GM21786 (cell line): ENCODE measurements around the gene SOAT1.
"Not testable (repeated sequence)": the region's sequence is repeated elsewhere in the genome, so short reads cannot be mapped to it uniquely, and the experiment has no call there.

Source experiments
- ATAC-seq: cut with Tn5 transposase; IDR thresholded peaks from one replicate; pipeline ENCODE4 v1.9.1; 2021; ENCODE audit not compliant: unreplicated experiment

SOAT1 gene

DNA sequence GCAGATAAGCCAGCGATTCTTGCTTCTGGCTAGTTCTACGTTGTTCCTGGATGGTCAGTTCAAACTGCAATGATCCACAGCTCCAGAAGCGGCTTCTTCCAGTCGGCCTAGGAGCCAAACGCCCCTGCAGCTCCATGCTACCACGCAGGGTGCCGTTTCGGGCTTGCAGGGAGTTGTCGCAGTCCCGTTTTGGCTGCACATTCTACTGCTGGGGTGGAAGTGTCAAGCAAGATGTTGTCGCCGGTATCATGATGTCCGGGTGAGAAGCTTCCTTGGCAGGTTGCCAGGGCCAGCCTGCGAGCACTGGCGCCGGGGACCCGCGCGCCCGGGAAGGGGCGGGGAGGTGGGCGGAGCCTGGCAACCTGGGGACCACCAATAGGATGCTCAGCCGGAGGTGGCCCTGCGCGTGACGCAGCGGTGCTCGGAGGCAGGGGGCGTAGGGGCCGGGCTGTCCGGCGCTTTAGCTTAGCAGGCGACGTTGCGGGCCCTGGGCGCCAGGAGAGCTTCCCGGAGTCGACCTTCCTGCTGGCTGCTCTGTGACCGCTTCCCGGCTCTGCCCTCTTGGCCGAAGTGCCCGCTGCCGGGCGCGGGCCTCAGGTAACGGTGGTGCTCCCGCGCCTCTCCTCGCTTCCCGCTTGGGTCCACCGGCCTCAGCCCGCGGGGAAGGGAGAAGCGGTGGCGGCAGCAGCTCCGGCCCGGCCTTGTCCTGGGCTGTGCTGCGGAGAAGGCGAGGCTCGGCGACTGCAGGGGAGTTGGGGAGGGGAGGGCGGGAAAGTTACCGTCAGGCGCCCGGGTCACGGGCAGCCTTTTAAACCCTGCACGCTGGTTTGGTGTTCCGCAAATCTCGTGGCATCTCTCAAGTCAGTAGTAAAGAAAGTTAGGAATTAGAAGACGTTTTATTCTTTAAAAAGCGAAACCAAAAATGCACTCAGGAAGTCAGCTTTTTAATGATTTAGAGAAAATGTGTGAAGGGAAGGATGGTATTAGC lies at the start of gene SOAT1:
Gene SOAT1, plus strand, starts transcription at position 458 of the 988 bp plus-strand sequence. CDS start 8,888 bp downstream, outside the sequence.
- ATAC-seq = peak; percentile 91

DNA sequence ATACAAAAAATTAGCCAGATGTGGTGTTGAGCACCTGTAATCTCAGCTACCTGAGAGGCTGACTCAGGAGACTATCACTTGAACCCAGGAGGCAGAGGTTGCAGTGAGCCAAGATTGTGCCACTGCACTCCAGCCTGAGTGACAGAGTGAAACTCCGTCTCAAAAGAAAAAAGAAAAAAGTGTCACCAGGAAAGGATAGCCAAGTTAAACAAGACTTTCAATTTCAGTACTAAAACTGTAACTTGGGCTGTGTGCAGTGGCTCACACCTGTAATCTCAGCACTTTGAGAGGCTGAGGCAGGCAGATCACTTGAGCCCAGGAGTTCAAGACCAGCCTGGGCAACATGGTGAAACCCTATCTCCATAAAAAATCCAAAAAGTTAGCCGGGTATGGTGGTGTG lies 48.2 kb upstream of the SOAT1 start:
- ATAC-seq = not testable (repeated sequence)

DNA sequence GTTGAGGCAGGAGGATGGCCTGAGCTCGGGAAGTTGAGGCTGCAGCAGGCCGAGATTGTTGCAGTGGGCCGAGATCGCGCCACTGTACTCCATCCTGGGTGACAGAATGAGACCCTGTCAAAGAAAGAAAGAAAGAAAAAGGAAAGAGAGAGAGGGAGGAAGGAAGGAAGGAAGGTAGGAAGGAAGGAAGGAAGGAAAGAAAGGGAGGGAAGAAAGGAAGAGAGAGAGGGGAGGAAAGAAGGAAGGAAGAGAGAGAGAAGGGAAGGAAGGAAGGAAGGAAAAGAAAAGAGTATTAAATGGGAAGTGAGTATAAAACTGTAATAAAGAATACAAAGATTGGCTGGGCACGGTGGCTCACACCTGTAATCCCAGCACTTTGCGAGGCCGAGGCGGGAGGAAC lies 45.7 kb upstream of the SOAT1 start:
- no peak for ATAC-seq

DNA sequence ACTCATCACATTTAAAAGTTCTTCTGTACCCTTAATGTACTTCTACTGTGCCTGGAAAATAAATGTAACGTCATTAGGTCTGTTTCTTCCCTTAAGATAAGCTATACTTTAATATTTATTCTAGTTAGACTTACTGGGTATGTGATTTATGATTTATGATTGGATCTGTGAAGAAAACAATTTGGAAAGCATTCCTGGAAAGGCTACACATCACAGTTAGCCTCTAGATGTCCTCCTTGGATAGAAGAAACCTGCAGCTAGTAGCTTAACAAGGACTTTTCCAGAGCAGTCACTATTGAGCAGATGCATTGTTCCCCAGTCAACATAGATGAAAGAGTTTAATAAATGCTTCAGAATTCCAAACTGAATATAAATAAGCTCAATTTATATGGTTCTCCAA lies 41.9 kb upstream of the SOAT1 start:
- no peak for ATAC-seq

DNA sequence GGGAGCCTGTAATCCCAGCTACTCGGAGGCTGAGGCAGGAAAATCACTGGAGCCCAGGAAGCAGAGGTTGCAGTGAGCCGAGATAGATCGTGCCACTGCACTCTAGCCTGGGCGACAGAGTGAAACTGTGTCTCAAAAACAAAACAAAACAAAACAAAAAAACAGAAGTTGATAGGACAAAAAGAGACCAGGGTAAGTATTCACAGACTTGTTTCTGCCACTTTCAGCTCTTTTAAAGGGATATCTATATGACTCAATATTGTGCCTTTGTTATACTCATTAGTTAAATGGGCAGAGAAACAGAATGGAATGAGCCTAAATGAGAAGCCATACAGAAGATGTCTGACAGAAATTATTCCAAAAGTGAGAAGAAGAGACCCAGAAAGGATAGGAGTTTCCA lies 41.0 kb upstream of the SOAT1 start:
- ATAC-seq = no peak

DNA sequence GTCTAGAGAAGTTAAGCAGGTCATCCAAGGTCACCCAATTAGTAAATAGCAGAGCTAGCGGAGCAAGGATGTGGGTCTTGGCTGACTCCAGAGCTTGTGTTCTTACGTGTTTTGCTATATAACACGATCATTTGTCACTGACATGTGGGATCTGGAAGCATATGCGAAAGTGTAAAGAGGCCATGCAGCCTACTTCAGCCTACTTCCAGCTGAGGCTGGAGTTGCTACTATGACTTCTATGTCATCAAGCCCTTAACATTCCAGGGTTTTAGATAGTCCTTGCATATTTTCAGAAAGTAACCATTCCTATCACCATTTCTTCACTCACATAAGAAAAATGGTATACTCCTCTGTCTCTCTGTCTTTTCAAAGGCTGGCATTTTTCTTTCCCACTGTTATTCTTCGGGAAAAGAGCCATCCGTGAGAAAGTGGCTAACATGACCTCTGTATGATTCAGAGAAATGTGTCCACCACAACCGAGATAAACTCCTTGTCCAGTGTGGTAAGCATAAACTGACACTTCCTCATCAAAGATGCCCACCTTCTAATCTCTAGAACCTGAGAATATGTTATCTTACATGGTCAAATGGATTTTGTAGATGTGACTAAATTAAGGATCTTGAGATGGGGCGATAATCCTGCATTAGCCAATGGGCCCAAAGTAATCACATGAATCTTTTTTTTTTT lies 40.2 kb upstream of the SOAT1 start:
- ATAC-seq = no peak

DNA sequence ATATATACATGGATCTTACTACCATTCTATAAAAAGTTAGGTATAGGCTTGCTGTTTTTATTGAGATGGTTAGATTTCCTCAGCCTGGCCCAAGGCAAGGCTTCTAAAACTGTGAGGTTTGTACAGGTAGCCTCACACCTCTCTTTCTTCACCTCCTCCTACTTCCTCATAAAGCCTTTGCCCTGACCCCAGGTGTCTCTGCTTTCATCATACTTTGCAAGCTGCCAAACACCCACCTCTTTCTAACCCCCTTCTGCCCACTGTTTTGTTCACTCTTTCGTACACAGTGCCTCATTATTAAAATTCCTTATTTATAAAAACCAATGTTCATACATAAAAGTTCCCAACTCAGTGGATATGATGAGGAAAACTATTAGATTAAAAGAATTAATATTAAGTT lies 31.4 kb upstream of the SOAT1 start:
- no peak for ATAC-seq

DNA sequence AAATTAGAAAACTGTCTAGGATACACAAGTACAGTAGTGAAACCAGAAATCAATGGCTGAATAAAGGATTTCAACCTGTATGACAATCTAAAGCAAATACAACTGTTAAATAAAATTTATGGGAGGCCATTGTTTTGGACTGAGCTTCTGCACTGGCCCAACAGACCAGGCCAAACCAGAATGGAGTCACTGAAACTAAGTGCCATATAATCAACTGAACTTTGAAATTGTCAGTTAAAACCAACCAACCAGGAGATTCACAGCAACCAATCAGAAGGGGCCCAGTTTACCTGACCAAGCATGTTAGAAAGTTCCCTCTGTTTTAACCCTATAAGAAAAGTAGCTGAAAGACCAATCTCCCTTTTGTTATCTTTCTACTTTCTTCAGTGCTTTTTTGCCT lies 30.5 kb upstream of the SOAT1 start:
- ATAC-seq = no peak

DNA sequence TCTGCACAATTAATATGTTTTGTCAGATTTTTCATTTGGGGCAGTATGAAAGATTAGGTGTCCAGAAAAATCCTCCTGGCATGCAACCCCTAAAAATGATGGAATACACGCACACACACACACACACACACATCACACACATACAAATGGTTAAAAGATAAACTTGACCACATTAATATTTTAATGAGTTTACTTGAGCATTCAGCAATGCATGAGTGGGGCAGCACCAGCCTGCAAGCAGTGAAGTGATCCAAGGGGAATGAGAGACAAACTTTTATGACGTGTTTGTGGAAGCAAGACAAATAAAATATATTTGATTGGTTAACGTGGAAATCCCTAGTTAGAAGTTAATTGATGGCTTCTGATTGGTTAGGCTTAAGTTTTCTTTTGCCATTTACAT lies 29.1 kb upstream of the SOAT1 start:
- no peak for ATAC-seq

DNA sequence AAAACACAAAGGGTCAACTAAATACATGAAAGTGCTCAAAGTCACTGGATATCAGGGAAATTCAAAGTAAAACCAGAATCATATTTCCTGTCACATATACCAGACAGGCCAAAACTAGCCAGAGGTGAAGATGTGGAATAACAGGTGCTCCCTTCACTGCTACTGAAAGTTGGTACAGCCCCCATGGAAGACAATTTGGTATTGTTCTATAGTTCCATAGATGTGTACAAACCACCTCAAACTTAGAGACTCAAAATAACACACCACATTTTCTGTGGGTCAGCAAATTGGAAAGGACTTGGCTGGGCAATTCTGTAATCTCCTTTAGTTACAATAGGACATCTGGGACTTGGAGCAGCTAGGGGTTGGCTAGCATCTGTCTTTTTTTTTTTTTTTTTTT lies 24.5 kb upstream of the SOAT1 start:
- ATAC-seq = no peak

DNA sequence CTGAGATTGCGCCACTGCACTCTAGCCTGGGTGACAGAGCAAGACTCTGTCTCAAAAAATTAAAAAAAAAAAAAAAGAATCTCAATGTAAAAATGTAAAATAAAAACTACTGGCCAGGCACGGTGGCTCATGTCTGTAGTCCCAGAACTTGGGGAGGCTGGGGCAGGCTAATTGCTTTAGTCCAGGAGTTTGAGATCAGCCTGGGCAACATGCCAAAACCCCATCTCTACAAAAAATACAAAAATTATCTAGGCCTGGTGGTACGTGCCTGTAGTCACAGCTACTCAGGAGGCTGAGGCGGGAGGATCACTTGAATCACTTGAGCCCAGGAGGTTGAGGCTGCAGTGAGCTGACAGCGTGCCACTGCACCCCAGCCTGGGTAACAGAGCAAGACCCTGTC lies 19.2 kb upstream of the SOAT1 start:
- ATAC-seq = not testable (repeated sequence)

DNA sequence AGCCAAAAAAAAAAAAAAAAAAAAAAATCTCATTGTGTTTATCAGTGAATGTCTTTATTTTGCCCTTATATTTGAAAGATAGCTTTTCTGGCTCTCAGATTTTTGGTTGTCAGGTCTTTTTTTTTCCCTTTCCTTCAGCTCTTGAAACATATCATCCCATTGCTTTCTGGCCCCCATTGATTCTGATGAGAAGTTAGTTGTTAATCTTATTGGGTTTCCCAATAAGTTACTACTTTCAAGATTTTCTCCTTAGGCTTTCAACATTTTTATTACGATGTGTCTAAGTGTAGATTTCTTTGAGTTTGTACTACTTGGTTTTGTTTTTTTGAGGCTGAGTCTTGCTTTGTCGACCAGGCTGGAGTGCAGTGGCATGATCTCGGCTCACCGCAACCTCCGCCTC lies 14.7 kb upstream of the SOAT1 start:
- no peak for ATAC-seq

DNA sequence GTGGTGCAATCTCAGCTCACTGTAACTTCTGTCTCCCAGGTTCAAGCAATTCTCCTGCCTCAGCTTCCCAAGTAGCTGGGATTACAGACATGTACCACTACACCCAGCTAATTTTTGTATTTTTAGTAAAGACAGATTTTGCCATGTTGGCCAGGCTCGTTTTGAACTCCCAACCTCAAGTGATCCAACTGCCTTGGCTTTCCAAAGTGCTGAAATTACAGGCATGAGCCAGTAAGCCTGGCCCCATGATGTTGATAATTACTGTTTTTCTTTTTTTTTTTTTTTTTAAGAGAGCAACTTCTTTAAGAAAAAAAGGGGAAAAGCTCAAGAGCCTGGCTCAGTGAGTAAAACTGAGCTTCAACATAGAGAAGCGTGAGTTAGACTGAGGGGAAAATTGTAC lies 9.6 kb upstream of the SOAT1 start:
- no peak for ATAC-seq

DNA sequence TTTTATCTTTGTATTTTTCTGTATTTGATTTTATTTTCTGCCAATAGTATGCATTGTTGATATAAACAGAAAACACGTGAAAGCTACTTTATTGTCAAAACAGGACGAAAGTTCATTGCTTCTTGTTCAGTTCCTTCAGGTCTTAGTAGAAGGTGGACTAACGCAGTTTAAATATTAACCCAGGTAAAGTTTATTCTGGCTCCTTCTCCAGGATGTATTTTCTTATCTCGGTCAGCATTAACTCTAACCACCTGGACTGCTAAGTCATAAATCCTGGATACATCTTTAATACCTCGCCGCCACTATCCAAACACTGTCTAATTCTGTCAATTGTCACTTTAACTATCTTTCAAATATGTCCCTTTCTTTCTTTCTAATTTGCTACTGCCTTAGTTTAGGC lies 5.7 kb upstream of the SOAT1 start:
- no peak for ATAC-seq

DNA sequence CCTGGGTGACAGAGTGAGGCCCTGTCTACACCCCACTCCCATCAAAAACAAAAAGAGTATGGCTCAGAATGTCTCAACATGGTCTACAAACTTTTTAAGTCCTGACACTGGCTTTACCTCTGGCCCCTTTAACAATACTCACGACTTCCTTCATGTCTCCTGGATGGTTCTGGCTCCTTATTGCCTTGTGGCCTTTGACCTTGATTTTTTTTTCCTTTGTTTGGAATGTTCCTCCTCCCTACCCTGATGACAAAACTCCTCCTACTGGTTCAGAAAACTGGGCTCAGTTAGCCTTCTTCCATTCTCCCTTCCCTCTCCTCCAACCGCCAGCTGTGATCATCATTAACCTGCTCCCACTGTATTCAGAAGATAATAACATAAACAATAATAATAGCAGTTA lies 4.6 kb upstream of the SOAT1 start:
- no peak for ATAC-seq

DNA sequence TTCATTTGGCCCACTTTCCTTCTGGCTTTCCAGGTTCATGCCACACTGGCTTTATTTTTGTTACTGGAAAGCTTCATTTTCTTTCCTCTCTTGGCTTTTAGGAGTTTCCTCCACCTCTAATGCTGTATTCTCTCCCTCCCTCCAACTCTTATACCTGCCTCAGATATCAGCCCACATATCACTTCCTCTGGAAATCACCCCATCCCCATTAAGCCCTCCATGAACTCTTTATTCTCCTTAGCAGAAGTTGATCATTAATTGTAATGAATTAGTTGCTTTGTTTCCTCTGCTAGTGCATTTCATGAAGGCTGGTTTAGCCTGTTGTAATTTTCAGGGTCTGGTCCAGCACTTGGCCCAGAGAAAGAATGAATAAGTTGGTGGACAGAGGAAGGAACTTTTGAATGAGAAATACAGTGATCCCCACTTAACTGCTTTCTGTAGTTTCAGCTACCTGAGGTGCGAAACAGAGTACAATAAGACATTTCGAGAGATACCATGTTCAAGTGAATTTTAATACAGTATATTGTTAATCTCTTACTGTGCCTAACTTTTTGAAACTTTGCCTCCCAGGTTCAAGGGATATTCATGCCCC lies 1.7 kb downstream of the SOAT1 start:
- no peak for ATAC-seq

DNA sequence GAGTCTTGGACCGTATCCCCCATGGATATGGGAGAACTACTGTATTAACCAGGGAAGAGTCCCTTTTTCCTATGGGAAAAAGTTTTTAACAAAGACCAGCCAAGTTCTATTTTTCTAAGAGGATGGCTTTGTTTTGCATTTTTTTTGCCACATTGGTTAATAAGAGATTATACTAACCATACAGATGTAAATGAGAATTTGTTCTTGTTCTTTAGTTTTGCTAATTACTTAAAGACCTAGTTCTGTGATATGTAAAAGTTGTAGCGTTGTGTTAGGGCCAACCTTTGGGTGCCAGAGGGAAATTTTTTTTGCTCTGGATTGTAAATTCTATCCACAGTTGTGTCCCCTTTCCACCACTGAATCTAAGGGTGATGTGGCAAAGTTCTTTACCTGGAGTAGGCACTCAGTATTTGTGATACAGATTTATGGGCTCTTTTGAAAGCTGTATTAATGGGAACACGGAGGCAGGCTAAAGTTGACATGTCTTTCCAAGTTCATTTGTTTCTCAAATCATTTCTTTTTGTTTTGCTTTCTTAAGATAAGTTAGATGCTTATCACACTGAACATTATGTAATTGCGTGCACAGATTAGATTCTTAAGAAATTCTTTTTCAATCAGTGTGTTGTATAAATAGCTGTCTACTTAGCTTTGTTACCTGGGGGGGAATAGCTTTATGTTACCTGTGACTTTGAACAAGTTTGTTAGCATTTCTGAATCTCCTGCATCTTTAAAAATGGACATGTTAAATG lies 2.9 kb downstream of the SOAT1 start:
- no peak for ATAC-seq

DNA sequence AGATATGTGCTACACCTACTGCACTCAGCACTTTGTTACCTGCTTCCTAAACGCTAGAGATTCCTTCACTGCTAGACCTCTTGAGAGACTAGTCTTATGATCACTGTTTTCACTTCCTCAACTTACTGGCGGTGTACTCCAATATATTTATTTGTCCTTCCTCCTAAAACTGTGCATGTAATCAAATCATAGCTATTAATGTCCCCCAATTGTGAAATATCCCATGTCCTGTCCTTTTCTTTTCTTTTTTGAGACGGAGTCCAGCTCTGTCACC lies 3.4 kb downstream of the SOAT1 start:
- ATAC-seq = no peak

DNA sequence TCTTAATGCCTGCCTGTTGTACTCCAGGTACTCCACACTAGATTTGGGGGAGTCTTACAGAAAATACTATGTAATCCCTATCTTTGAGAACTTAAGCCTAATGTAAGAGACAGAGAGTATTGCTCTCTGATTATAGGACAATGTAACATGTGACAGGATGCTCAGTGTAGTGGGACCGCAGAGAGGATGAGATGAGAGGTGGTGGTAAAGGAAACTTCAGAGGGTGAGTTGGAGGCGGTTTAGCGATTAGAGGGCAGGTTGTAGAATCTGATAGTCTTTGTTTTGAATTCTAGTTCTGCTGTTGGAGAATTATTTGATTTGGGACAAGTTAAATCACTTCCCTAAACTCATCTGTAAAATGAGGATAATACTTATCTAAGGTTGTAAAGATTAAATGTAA lies 5.4 kb downstream of the SOAT1 start:
- peak; percentile 80 for ATAC-seq

DNA sequence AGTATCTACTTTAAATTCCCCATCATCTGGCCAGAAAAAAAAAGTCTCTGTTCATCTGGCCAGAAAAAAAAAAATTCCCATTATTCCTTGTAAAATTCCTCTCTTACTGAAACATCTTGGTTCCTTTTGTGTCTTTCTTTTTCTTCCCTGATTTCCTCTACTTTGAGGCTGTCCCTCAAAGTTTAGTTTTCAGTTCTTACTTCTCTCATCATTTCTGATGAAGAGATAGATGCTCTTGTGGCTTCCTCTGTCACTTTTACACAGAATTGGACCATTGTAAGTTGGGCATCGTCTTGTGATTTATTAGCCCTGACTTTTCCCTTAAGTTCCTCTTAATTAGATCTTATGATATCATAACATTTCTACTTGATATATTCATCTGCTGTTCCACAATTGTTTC lies 6.5 kb downstream of the SOAT1 start:
- no peak for ATAC-seq

DNA sequence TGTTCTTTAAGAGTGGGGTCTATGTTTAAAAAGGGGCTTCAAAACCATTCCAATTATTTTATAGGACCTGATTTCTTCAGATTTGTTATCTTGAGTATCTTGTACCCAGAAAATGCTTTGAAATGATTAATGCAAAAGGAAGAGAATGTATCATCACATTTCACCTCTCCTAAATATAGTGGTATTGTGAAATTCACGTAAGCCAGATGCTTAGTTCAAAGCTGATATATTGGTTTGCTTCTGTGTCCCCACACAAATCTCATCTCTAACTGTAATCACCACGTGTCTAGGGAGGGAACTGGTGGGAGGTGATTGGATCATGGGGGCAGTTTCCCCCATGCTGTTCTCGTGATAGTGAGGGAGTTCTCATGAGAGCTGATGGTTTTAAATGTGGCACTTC lies 8.5 kb downstream of the SOAT1 start:
- ATAC-seq = no peak
